ENCODE data around the gene COL6A2.

GRCh38 chr21:46126309-46127238 lies 28.7 kb downstream of the COL6A2 start:
- TF ChIP-seq E2F6 (IDR thresholded peaks at IDR 0.05; ENCODE audit: borderline replicate concordance, low read depth) (no peak), USF2 (IDR thresholded peaks at IDR 0.05) (no peak), CTCF (IDR thresholded peaks at IDR 0.05) (no peak)

All from A549 (cell line).